M059J (cell line): ENCODE results near the gene MTARC1. TPM values are rescaled to one million over a fixed set of nuclear protein-coding genes. Genes with fewer than 3 reads are reported as not detected.
A peak's percentile ranks its signal among the peaks of the same experiment; 100 is the strongest.

Source experiments
- DNase-seq: peaks from one replicate; pipeline ENCODE4 v3.0.0-alpha.2; 2012; ENCODE audit warnings: low read depth
- total RNA-seq: library from RNA; depleted of rRNA; stranded (reverse); fragments of >200 nt; shearing (Covaris generic); gene quantifications from 2 replicates; pipeline ENCODE4 v1.2.3, GENCODE V29; 2014; rRNA removed

MTARC1 gene
- total RNA-seq = 0.59 and 1.7 TPM in 2 replicates

DNA sequence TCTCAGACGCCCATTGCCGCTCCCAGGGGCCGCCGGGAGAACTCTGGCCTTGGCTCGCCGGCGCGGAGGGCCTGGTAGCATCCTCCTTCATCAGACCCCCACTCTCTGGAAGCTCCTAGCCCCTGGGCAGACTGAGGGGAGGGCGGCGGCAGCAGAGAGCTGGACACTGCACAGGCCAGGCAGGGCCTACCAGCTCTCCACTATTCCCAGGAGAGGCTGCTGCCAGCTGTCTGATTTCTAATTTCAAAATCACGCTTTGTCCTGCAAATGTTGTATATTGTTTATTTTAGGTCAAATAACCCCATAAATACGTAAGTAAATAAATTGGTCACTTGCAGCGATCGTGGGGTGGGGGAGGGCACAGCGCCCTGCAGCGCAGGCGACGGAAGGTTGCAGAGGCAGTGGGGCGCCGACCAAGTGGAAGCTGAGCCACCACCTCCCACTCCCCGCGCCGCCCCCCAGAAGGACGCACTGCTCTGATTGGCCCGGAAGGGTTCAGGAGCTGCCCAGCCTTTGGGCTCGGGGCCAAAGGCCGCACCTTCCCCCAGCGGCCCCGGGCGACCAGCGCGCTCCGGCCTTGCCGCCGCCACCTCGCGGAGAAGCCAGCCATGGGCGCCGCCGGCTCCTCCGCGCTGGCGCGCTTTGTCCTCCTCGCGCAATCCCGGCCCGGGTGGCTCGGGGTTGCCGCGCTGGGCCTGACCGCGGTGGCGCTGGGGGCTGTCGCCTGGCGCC is at the start of gene MTARC1:
Gene MTARC1 (plus strand): TSS at position 577 of the 732 bp plus-strand sequence. CDS start 32 bp downstream, at position 609.
- DNase-seq = peak; percentile 55

GRCh38 chr1:220741349-220741748 is 45.4 kb upstream of the MTARC1 start:
- no peak for DNase-seq

- no peak for DNase-seq
Measured at GRCh38 chr1:220741825-220742224, 44.9 kb upstream of the MTARC1 start.

DNA sequence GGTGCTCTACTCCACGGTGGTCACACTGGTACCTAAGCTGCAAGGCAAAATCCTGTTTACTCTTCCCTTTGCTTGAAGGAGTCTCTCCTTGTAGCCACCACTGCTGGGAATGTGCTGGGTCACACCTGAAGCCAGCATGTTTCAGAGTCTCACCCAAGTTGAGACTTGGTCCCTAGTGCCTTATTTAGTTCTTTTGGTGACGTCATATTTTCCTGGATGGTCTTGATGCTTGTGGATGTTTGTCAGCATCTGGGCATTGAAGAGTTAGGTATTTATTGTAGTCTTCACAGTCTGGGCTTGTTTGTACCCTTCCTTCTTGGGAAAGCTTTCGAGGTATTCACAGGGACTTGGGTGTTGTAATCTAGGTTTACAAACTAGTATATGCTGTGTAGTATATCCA is 44.2 kb upstream of the MTARC1 start:
- DNase-seq = no peak

GRCh38 chr1:220746851-220747250 is 39.9 kb upstream of the MTARC1 start:
- no peak for DNase-seq

- DNase-seq = no peak
Measured at GRCh38 chr1:220747437-220748088, 39.1 kb upstream of the MTARC1 start.

DNA sequence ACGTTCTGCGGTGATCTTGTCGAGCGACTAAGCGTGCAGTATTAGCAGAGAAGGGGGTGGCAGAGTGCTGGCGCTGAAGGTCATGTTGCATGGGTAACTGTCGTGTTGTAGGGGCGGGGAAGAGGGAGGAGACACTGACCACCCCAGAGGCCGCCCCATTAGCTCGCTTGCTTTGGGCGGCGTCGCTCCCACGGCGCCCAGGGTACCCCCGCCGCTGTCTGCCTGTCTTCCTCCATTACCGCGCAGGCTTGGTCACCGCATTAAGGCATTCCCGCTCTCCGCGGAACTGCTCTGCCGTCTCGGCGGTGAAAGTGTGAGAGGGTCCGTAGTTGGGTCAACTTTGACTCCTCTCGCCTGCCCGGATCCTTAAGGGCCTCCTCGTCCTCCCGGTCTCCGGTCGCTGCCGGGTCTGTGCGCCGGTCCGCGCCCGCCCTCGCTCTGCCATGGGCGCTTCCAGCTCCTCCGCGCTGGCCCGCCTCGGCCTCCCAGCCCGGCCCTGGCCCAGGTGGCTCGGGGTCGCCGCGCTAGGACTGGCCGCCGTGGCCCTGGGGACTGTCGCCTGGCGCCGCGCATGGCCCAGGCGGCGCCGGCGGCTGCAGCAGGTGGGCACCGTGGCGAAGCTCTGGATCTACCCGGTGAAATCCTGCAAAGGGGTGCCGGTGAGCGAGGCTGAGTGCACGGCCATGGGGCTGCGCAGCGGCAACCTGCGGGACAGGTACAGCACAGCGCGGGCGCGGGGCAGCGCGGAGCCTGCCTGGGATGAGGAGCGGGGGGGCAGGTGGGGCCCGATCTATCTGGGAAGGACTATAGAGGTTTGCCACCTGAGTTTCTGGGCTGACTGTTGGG is 38.4 kb upstream of the MTARC1 start, which contains the start of gene MTARC2:
Gene MTARC2 (plus strand): TSS at position 234 of the 846 bp plus-strand sequence. CDS start 210 bp downstream, at position 444.
- DNase-seq = peak; percentile 57

GRCh38 chr1:220748936-220749335 is 37.8 kb upstream of the MTARC1 start:
- DNase-seq = no peak

DNA sequence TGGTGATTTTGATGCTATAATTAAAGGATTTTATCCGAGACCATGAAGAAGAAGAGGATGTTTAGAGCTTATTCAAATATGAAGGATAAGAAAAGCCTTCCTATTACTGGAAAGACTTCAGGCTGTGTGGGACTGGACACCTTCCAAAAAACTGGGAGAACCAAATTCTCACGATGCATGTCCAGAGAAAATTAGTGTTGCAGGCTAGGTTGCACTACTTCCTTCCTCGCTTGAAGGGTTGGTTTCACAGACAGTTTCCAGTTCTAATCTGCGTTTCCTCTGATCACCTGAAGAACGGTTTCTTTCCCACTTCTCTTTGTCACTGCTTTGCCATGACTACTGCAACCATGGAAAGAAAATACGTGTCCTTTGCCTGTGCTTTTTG is 36.6 kb upstream of the MTARC1 start:
- DNase-seq = no peak

DNA sequence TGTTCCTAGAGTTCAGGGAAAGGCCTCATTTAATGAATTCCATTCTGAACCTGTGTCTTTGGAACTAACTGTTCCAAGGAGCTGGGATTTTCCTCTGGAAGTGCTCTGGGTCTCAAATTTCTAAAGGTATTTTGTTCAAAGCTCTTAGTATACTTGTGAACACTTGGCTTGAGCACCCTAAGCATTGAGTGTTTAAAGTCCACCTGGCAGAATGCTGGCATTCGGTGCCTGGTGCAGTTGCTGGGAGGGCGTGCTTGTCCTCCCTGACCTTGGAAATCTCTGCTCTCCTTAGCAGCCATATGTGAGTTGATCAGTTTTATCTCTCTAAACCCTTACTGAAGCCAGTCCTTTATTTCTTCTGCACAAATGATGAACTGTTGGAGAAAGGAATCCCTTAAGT is 35.6 kb upstream of the MTARC1 start:
- no peak for DNase-seq

- DNase-seq = no peak
Measured at GRCh38 chr1:220754212-220754917, 32.3 kb upstream of the MTARC1 start.

GRCh38 chr1:220754918-220755295 is 31.8 kb upstream of the MTARC1 start:
- DNase-seq = no peak

- no peak for DNase-seq
Measured at GRCh38 chr1:220755309-220755708, 31.4 kb upstream of the MTARC1 start.

DNA sequence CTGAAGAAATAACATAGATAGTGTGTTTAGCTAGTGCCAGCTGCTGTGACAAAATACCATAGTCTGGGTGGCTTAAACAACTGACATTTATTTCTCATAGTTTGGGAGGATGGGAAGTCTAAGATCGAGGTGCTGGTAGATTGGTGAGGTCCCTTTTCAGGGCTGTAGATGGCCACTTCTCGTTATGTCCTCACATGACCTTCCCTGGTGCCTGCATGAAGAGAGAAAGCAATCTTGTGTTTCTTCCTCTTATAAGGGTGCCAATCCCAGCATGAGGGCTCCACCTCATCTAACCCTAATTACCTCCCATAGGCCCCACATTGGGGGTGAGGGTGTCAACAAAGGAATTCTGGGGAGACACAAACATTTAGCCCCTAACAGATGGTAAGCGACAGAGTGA is 29.3 kb upstream of the MTARC1 start:
- no peak for DNase-seq

DNA sequence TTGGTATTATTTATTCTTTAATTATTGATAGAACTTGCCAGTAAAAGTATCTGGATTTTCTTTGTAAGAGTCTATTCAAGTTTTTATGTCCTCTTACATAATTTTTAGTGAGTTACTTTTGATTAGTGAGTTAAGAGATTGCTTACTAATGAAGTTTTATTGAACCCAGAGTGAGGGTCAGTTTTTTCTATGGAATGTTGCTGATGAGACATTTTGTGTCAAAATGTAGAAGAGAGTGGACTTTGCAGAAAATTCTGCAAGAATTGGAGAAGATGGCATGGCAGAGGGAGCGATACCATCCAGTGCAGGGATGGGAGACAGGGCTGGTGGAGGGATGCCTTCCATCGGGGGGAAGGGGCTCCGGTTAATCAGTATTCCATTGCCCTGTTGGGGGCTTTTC is 27.6 kb upstream of the MTARC1 start:
- no peak for DNase-seq

DNA sequence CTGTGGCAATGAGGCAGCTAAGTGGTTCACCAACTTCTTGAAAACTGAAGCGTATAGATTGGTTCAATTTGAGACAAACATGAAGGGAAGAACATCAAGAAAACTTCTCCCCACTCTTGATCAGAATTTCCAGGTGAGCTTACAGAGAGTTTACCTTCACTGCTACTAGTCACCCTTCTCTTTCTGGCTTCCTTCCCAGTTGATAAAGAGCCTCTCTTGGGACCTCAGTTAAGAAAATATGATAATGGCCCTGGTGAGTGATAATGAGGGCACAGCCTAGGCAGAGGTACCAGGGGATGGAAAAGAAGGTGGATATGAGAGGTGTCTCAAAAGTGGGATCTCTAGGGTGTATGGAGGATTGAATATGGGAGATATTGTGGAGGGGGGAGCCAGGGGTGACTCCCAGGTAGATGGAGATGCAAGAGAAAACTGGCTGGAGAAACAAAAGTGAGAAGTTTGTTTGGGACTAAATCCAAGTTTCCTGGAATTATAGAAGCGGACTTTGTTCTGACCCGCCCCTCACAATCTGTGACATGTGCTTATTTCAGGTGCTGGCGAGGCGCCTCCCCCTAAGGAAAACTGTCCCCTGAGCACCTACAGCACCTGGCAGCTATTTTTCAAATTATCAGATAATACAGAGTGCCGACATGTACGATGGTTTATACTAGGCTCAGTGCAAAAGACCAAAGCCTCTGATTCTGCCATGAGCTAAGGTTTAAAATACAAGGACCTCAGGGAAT is 24.9 kb upstream of the MTARC1 start:
- DNase-seq = no peak

DNA sequence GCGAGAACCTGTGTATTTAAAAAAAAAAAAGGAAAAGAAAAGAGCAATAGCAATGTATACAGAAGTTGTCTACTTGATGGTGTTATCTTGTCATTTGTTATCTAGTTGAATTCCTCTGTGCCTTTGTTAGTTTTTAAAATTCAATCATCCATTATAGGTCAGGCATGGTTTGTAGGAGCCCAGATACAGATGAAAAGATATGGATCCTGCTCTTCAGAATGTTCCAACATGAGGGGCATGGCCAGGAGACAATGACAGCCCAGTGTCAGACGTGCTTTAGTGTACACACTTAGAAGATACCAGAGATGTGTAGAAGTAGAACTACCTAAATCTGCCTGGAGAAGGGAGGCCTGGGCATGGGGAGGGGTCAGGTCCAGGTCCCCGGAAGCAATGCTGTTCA is 22.0 kb upstream of the MTARC1 start:
- DNase-seq = no peak

- DNase-seq = no peak
Measured at GRCh38 chr1:220767312-220768125, 19.2 kb upstream of the MTARC1 start.

DNA sequence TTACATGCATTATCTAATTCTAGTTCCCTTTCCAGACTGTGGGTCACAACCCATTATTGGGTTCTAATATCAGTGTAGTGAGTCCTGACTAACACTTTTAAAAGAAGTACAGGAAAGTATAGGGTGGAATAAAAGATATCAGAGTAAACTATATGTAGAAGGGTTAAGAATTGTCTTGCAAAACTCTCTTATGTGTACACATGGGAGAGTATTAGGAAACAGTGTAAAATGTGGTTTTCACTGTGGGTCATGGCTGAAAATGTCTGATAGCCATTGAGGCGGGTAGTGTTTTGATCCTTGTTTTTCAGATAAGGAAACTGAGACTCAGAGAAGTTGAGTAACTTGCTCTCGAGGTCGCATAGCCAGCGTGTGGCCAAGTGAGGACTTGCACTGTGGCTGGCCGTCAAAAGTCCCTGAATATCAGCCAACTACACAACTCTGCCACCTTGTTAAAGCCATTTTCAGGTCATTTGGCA is 18.5 kb upstream of the MTARC1 start:
- DNase-seq = no peak

- no peak for DNase-seq
Measured at GRCh38 chr1:220769205-220769604, 17.5 kb upstream of the MTARC1 start.
